Keratinocyte (primary cell): ENCODE measurements around the gene SEMA4D. TPM values are rescaled to one million over a fixed set of nuclear protein-coding genes. Genes with fewer than 3 reads are reported as not detected.

Experiments used
- DNase-seq: peaks from one replicate; pipeline ENCODE4 v3.0.0-alpha.2; 2011; ENCODE audit warnings: low read depth, missing footprints, low spot score
- FAIRE-seq: peaks from 2 replicates; lab custom pipeline; 2011; peaks lifted over from hg19 to GRCh38; lab: Jason Lieb, UNC
- H2AFZ ChIP-seq: 2 replicates; pipeline ENCODE4 v1.6.0; 2012; ENCODE audit warnings: low read length, control low read depth, inconsistent platforms; ENCODE audit not compliant: control insufficient read depth
- H3K27ac ChIP-seq: 2 replicates; pipeline ENCODE4 v1.5.1; 2011; ENCODE audit warnings: low read length; ENCODE audit not compliant: control insufficient read depth, insufficient read depth
- H3K27me3 ChIP-seq: 3 replicates; pipeline ENCODE4 v1.6.0; 2011; ENCODE audit warnings: low read length; ENCODE audit not compliant: control insufficient read depth, insufficient read depth; ENCODE audit errors: extremely low read depth
- H3K36me3 ChIP-seq, 2 experiments: 2 replicates in 1 of 2; 3 replicates in 1 of 2; pipeline ENCODE4 v1.5.1; 2011; ENCODE audit warnings: low read length in 2 of 2, mild to moderate bottlenecking in 1 of 2; ENCODE audit not compliant: control insufficient read depth in 2 of 2, insufficient read depth in 2 of 2; ENCODE audit errors: extremely low read depth in 1 of 2
- H3K4me1 ChIP-seq: 3 replicates; pipeline ENCODE4 v1.5.1; 2011; ENCODE audit warnings: low read length; ENCODE audit not compliant: control insufficient read depth, insufficient read depth; ENCODE audit errors: extremely low read depth
- H3K4me2 ChIP-seq: 3 replicates; pipeline ENCODE4 v1.6.0; 2011; ENCODE audit warnings: low read depth, low read length; ENCODE audit not compliant: control insufficient read depth, insufficient read depth; ENCODE audit errors: extremely low read depth
- H3K4me3 ChIP-seq, 3 experiments: fragments of 200-600 bp in 1 of 3; sonication (generic) in 1 of 3; 2 replicates in 2 of 3; 3 replicates in 1 of 3; pipeline ENCODE4 v1.5.1; 2011 to 2016; ENCODE audit warnings: low read length in 3 of 3, mild to moderate bottlenecking in 3 of 3, control low read depth in 2 of 3, inconsistent platforms in 1 of 3, low read depth in 1 of 3, mixed read lengths in 1 of 3, mixed run types in 1 of 3, moderate library complexity in 1 of 3; ENCODE audit not compliant: control insufficient read depth in 2 of 3, insufficient read depth in 2 of 3; ENCODE audit errors: extremely low read depth in 1 of 3
- H3K79me2 ChIP-seq: 2 replicates; pipeline ENCODE4 v1.6.0; 2012; ENCODE audit warnings: low read length; ENCODE audit not compliant: control insufficient read depth, insufficient read depth
- H3K9ac ChIP-seq: 3 replicates; pipeline ENCODE4 v1.6.0; 2011; ENCODE audit warnings: low read length; ENCODE audit not compliant: control insufficient read depth, insufficient read depth; ENCODE audit errors: extremely low read depth
- H3K9me1 ChIP-seq: 3 replicates; pipeline ENCODE4 v1.6.0; 2011; ENCODE audit warnings: low read length; ENCODE audit not compliant: control insufficient read depth, insufficient read depth; ENCODE audit errors: extremely low read depth
- H3K9me3 ChIP-seq: 2 replicates; pipeline ENCODE4 v1.5.1; 2012; ENCODE audit warnings: low read depth, low read length; ENCODE audit not compliant: control insufficient read depth
- H4K20me1 ChIP-seq: 3 replicates; pipeline ENCODE4 v1.6.0; 2011; ENCODE audit warnings: low read length; ENCODE audit not compliant: control insufficient read depth, insufficient read depth; ENCODE audit errors: extremely low read depth
- CTCF ChIP-seq, 3 experiments: IDR thresholded peaks in 1 of 3; conservative IDR thresholded peaks in 1 of 3; optimal IDR thresholded peaks in 1 of 3; 2 replicates in 2 of 3; 3 replicates in 1 of 3; pipeline versions ENCODE3 to v1.5.1; 2011; ENCODE audit warnings: low read length in 3 of 3, mild to moderate bottlenecking in 3 of 3, moderate library complexity in 2 of 3, control low read depth in 1 of 3, inconsistent platforms in 1 of 3; ENCODE audit not compliant: insufficient read depth in 2 of 3; ENCODE audit errors: extremely low read depth in 1 of 3
- EZH2 ChIP-seq: IDR thresholded peaks from one replicate; pipeline ENCODE4 v1.6.1; 2012; ENCODE audit warnings: inconsistent platforms, mild to moderate bottlenecking, low read length, moderate library complexity
- dilution Hi-C: fragments of 300-500 bp; cut with MboI; formaldehyde crosslinking; loops from one replicate; pipeline ENCODE4 v1.7.0; 2020; ENCODE audit warnings: low sequenced_read_pairs; ENCODE audit not compliant: extremely low pct_ligation_motif_present
- polyA plus RNA-seq, 5 experiments: library from polyadenylated mRNA; depleted of rRNA in 3 of 5; stranded (reverse) in 3 of 5; stranded (forward) in 1 of 5; unstranded in 1 of 5; fragments of >200 nt; gene quantifications; 1 replicate in 1 of 5; 2 replicates in 3 of 5; 3 replicates in 1 of 5; pipeline versions ENCODE4 v1.2.1 to v1.2.3, GENCODE V29; 2011 to 2012; ENCODE audit warnings: missing spikeins in 2 of 5, low read depth in 1 of 5, low replicate concordance in 1 of 5

The SEMA4D gene
- polyA plus RNA-seq, 1 donor (not counting 4 experiments of a cell fraction or from before 2014, with no cell fraction given), result 0.43 TPM

- no peaks in the 10 kb centered on the region for H3K79me2 ChIP-seq
- dilution Hi-C loops, result no loop called here
- H3K9me3 ChIP-seq, result no peaks in the 10 kb centered on the region
- H3K9ac ChIP-seq, result no peak overlapping the region
- H3K4me3 ChIP-seq, result no peak overlapping the region
- H3K27ac ChIP-seq, result no peak overlapping the region
- no peaks in the 10 kb centered on the region for H3K9me1 ChIP-seq
- no peak overlapping the region for H2AFZ ChIP-seq
- H3K4me1 ChIP-seq, result no peaks in the 10 kb centered on the region
- TF ChIP-seq EZH2, result no peak
- no peak for TF ChIP-seq CTCF (optimal IDR thresholded peaks at IDR 0.05 in 1 of 3, IDR thresholded peaks at IDR 0.05 in 1 of 3, conservative IDR thresholded peaks at IDR 0.05 in 1 of 3; ENCODE audit: extremely low read depth in 1 of 3, insufficient read depth in 2 of 3, low read length in 3 of 3)
- DNase-seq (no peak), FAIRE-seq (no peak)
- no peaks in the 10 kb centered on the region for H3K36me3 ChIP-seq
- no peaks in the 10 kb centered on the region for H4K20me1 ChIP-seq
- H3K4me2 ChIP-seq, result no peak overlapping the region
- no peaks in the 10 kb centered on the region for H3K27me3 ChIP-seq
These were observed 30.2 kb upstream of the SEMA4D start for GRCh38 chr9:89528131-89528530.

- H3K27me3 ChIP-seq, result no peaks in the 10 kb centered on the region
- no peaks in the 10 kb centered on the region for H3K4me1 ChIP-seq
- no peaks in the 10 kb centered on the region for H3K9me1 ChIP-seq
- FAIRE-seq (no peak), DNase-seq (no peak)
- H3K79me2 ChIP-seq, result no peaks in the 10 kb centered on the region
- H3K9me3 ChIP-seq, result no peaks in the 10 kb centered on the region
- H3K4me3 ChIP-seq, result no peak overlapping the region
- TF ChIP-seq EZH2 (no peak), CTCF (optimal IDR thresholded peaks at IDR 0.05 in 1 of 3, IDR thresholded peaks at IDR 0.05 in 1 of 3, conservative IDR thresholded peaks at IDR 0.05 in 1 of 3; ENCODE audit: extremely low read depth in 1 of 3, insufficient read depth in 2 of 3, low read length in 3 of 3) (no peak)
- no peak overlapping the region for H3K4me2 ChIP-seq
- no peak overlapping the region for H2AFZ ChIP-seq
- no peak overlapping the region for H3K9ac ChIP-seq
- no peaks in the 10 kb centered on the region for H4K20me1 ChIP-seq
- dilution Hi-C loops, result no loop called here
- no peak overlapping the region for H3K27ac ChIP-seq
- H3K36me3 ChIP-seq, result no peaks in the 10 kb centered on the region
These were observed 29.2 kb upstream of the SEMA4D start for GRCh38 chr9:89527084-89527483.
